GM21528 (cell line): Measurements from ENCODE around the gene RBFOX2.
A peak's percentile ranks its signal among the peaks of the same experiment; 100 is the strongest.
"Not testable (repeated sequence)": the region's sequence is repeated elsewhere in the genome, so short reads cannot be mapped to it uniquely, and the experiment has no call there.

Experiments
- ATAC-seq: cut with Tn5 transposase; IDR thresholded peaks from one replicate; pipeline ENCODE4 v1.9.1; 2021; ENCODE audit warnings: mild to moderate bottlenecking, moderate library complexity; ENCODE audit not compliant: unreplicated experiment, low FRiP score

Gene RBFOX2

GRCh38 chr22:35752006-35752862 is 276.4 kb downstream of the RBFOX2 start:
- ATAC-seq = no peak

DNA sequence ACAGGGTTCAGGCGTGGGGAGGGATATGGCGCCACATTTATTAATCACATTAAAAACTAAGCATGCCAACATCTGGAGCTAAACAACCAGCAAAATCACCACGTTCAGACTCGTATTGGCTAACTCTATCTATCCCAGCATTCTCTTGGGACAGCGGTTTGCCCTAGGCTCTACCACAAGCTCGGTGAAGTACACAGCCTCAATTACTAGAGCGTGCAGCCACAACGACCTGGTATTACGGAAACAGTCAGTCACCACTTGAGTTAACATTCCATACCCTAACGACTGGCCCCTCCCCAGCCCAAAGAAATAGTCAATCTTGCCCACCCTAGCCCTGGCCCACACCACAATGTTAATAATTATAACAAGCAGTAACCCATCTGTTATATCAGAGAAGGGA is 278.8 kb downstream of the RBFOX2 start:
- ATAC-seq = peak; percentile 78

DNA sequence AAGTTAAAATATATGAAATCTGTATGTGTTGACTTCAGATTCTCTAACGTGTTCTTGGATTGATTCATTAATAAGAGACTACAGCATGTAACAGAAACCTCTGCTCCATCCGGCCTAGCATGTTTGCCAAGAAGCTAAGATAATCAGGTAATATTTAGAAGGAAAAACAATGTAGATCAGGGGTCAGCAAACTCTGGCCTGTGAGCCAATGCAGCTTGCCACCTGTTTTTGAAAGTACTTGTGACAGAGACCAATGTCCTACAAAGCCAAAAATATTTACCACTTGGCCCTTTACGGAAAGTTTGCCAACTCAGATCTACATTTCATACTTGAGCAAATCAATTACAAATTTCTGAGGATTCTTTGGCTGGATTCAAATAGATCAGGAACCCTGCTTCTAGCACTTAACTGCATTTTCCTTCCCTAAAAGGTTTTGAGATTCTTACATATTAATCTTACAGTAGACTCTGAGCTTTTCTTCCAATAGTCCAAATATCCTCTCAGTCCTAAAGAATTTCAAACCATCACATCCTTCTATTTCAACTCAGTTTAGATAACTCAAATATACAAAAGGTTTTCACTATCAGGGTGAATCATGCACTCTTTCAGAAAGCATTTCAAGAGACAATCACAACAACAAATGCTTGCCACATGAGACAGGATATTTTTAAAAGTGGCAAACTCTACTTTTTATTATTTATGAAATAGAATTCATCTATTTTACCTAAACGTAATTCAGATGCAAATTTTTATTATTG is 281.5 kb downstream of the RBFOX2 start:
- ATAC-seq = no peak

GRCh38 chr22:35746248-35746647 is 282.4 kb downstream of the RBFOX2 start:
- no peak for ATAC-seq

DNA sequence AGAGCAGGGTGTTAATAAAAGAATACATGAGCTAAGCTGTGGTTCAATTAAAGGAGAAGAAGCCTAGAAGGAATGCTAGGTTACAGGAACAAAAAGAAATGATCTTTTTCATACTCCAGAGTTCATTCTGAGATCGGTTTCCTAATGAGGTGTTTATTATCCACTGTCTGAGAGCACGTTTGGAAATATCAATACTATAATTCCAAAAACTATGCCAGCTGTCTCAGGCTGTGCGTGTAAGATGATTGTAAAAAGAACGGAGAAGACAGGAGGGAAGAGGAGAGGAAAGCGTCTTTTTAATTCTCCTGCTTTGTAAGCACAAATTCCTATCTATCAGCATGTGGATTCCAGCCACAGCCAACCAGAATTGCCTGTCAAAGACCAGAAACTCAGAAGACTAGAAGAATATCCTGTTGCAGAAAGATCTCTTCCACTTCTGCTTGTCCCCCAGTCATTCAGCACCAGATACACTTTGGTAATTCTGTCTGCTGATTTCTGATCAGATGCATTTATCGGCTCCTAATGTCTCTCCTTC is 285.2 kb downstream of the RBFOX2 start:
- ATAC-seq = no peak

DNA sequence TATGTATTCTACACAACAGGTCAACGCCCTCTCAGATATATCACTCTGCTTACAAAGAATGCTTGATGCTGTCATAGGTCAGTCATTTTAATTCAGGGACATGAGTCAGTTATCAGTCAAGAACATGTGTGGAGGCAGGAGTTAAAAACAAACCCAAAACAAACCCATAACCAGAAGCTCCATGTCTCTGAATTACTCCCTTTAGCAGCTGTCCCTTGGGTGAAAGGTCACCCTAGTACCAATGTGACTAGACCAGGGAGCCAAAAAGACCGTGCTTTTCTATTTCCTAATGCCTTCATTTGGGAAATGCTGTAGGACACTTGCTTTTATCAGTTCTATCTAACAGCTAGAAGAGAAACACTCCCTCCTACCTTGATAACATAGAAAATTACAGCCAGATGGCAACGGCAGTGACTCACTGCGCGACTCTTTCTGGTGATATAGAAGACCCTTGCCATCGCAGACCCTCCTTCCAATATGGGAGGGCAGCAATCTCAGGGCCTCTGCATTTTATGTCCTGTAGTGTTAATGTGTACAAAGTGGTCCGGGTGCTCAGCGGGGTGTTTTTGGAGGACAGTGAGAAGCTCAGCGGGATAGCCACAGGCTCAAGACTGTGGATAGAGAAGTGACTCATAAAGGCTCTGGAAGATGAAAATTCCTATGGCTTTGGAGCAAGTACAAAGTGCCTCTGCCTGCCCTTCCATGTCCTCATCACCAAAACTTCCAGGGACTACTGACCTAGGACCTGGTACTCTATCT is 286.1 kb downstream of the RBFOX2 start:
- ATAC-seq = no peak

GRCh38 chr22:35740616-35741015 is 288.0 kb downstream of the RBFOX2 start:
- ATAC-seq = no peak

- no peak for ATAC-seq
Observed at GRCh38 chr22:35739931-35740380, 288.7 kb downstream of the RBFOX2 start.

DNA sequence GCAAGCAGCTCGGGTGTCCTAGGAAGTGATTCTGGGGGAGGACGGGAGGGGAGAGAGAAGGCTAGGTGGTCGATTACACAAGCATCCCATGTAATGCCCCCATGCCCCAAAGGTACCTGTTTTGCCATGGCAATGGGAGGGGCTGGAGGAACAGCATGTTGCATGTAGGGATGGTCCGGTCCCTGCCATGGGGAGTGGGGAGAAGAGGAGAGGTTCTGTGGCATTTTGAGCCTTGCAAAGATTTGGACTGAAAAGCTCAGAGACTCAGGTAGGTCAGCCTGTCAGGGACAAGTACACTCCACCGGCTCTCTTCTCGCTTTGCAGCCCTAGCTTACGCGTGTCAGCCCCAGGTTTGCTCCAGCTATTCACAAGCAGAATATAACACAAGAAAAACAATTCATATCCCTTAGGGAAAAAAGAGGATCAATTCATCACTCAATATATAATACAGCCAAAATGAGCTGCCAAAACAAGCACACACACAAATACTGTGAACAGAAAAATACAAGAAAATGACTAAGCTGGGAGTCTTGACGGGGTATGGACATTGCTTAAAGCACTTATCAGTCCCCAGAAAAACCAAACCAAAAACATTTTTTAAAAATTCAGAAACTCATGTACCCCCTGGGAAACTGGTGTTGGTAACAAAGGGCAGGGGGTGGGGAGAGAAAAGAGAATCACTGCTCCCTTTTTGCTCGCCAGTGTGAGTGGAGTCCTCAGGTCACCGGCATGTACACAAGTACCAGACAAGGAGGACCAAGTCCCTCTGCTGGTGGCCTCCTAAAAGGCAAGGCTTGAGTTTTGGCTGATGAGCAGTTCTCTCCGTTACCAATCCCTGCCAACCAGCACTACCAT is 289.3 kb downstream of the RBFOX2 start:
- no peak for ATAC-seq

DNA sequence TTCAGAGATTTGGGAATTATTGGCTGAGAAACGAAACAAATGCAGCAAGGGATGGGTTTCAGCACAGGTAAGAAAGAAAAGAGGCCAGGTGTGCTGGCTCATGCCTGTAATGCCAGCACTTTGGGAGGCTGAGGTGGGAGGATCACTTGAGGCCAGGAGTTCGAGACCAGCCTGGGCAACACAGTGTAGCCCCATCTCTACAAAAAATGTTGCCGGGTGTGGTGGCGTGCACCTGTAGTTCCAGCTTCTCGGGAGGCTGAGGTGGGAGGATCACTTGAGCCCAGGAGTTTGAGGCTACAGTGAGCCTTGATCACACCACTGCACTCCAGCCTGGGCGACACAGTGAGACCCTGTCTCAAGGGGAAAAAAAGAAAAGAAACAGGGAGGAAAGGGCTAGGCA is 290.7 kb downstream of the RBFOX2 start:
- not testable (repeated sequence) for ATAC-seq

- ATAC-seq = no peak
Observed at GRCh38 chr22:35736701-35737100, 291.9 kb downstream of the RBFOX2 start.

- no peak for ATAC-seq
Observed at GRCh38 chr22:35736166-35736565, 292.5 kb downstream of the RBFOX2 start.

DNA sequence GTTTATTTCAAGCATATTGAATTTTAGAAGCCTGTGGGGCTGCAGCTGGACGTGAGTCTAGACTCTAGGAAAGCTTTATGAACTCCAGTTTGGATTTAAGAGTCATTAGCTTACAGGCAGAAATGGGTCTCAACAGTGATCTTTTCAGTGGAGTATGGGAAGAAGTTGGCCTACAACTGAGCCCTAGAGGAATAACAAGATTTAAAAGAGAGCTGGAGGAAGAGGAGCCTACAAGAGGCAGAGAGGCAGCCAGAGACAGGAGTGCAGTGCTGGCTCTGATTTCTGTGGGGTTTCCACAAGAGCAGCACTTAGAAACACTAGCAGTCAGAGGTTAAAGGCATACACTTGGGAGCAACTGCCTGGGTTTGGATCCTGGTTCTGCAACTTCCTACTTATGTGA is 293.1 kb downstream of the RBFOX2 start:
- ATAC-seq = no peak

DNA sequence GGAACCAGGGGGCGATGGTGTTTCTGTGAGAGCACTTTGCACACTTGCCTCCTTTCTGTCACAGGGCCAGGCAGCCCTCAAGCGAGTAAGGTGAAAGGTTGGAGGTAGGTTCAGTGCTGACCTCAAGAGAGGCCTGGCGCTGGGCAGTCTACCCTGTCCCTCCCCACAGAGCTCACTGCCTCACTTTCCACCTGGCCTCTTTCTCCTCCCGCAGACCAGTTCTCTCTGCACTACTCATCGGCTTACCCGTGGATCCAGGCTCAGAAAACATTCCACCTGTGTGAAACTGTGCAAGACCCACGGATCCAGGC is 294.2 kb downstream of the RBFOX2 start:
- no peak for ATAC-seq

DNA sequence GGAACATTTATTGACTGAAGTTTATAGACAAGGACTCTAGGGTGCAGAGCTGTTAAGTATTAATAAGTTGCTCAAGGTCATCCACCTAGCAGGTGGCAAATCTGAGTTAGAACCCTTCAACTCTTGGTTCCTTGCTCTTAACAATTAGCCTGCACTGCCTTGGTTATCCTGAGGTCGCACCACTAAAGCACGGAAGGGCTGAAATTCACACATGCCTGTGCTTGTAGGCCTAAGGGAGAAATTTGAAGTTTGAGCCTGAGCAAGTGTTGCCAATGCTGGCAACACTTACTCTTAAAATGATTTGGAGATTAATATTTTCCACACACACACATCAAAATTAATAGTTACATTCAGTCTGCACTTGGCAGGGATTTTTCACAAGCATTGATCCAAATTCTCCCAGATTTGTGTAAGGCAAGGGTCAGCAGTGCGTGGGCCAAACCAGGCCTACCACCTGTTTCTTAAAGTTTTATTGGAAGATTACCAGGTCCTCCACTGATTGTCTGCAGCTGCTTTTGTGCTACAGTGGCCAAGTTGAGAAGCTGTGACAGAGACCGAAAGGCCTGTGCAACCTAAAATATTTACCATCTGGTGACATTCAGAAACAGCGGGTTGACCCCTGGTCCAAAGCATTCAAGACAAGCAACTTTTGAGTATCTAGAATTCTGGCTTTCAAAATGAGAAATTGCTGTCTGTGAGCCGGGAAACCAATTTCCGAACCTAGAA is 294.7 kb downstream of the RBFOX2 start:
- no peak for ATAC-seq

DNA sequence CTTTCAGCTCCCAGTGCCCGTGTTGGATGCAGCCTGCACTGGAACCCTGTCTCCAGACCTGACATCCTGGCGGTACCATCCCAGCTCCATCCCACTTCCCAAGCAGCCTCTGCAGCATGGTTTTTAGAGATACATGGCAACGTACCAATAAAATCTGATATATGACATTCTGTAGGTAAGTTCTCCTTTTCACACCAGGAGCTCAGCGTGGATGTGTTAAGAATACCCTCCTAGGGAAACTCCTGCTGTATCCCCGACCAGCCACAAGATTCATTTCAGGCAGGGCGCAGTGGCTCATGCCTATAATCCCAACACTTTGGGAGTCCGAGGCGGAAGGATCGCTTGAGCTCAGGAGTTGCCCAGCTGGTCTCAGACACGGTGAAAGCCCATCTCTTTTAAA is 295.6 kb downstream of the RBFOX2 start:
- no peak for ATAC-seq

DNA sequence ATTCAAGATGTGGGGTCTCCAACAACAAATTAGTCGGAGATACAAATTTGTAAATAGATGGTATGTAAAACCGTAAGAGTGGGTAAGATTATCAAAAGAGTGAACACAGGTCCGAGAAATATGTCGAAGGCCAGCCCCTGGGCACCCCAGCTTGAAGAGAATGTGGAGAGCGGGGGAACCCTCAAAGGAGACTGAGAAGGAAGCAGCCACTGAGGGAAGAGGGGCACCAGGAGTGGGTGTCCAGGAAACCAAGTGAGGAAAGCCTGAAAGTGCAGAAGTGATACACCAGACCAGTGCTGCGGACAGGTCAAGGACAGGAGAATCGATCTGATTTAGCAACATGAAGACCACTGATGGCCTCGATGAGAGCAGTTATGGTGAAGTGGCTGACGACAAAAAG is 296.5 kb downstream of the RBFOX2 start:
- ATAC-seq = no peak

DNA sequence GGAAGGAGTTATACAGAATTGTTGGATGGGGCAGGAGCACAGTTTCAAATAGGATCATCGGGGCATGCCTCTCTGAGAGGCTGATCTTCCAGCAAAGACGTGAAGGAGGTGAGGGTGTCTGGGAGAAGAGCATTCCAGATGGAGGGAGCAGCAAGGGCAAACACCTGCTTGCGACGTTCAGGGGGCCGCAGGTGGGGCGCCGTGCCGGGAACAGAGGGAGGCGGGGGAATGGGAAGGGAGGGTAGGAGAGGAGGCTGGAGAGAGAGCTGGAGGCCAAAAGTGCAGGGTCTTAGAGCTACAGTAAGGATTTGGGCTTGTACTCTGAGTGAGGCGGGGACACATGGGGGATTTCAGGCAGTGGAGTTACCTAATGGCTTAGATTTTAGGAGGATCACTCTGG is 297.3 kb downstream of the RBFOX2 start:
- no peak for ATAC-seq

DNA sequence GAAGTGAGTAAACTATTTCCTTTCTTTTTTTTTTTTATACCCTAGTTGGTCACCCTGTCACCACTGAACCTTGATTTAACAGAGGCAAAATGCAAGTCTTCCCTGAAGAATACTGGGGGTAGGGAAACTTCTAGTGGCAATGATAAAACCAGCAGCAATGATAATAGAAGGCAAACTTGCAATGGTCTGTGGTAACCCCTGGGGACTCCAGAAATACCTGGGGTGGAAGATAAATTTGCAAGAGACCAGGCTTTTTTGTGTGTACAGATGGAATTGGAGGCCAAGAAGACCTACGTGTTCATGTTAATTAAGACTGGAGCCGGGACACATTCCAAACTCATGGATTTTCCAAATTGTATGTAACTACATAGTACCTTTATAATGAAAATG is 299.3 kb downstream of the RBFOX2 start:
- ATAC-seq = no peak
